ENCODE data around the gene SLAIN1.
"Not testable (repeated sequence)": the region's sequence is repeated elsewhere in the genome, so short reads cannot be mapped to it uniquely, and the experiment has no call there.

DNA sequence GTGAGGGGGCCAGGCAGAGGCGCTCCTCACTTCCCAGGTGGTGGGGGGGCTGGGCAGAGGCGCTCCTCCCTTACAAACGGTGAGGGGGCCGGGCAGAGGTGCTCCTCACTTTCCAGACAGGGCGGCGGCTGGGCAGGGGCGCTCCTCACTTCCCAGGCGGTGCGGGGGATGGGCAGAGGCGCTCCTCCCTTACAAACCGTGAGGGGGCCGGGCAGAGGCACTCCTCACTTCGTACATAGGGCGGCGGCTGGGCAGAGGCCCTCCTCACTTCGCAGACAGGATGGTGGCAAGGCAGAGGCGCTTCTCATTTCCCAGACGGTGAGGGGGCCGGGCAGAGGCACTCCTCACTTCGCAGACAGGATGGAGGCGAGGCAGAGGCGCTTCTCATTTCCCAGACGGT, 37.5 kb upstream of the SLAIN1 start:
- TF ChIP-seq TCF12 (IDR thresholded peaks at IDR 0.05; ENCODE audit: low read depth, low read length); KDM4A (IDR thresholded peaks at IDR 0.05; ENCODE audit: low read depth, low read length, severe bottlenecking); POLR2AphosphoS5 (IDR thresholded peaks at IDR 0.05; ENCODE audit: low read depth, low read length); KDM5A (IDR thresholded peaks at IDR 0.05; ENCODE audit: low read length); SIN3A (conservative IDR thresholded peaks at IDR 0.05 in 1 of 2, IDR thresholded peaks at IDR 0.05 in 1 of 2; ENCODE audit: low read depth in 1 of 2, low read length in 2 of 2); EZH2 (IDR thresholded peaks at IDR 0.05; ENCODE audit: low read depth, low read length, severe bottlenecking); RBBP5 (IDR thresholded peaks at IDR 0.05; ENCODE audit: borderline replicate concordance, low read depth, low read length); YY1 (IDR thresholded peaks at IDR 0.05; ENCODE audit: low read depth, low read length): not testable (repeated sequence)
- TF ChIP-seq, protein P1, sequence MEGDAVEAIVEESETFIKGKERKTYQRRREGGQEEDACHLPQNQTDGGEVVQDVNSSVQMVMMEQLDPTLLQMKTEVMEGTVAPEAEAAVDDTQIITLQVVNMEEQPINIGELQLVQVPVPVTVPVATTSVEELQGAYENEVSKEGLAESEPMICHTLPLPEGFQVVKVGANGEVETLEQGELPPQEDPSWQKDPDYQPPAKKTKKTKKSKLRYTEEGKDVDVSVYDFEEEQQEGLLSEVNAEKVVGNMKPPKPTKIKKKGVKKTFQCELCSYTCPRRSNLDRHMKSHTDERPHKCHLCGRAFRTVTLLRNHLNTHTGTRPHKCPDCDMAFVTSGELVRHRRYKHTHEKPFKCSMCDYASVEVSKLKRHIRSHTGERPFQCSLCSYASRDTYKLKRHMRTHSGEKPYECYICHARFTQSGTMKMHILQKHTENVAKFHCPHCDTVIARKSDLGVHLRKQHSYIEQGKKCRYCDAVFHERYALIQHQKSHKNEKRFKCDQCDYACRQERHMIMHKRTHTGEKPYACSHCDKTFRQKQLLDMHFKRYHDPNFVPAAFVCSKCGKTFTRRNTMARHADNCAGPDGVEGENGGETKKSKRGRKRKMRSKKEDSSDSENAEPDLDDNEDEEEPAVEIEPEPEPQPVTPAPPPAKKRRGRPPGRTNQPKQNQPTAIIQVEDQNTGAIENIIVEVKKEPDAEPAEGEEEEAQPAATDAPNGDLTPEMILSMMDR (IDR thresholded peaks at IDR 0.05; ENCODE audit: control extremely low read depth in 1 of 3, insufficient read depth in 1 of 3, low read depth in 1 of 3, low read length in 3 of 3) = not testable (repeated sequence)

Measured in H1 (cell line).